ENCODE results near the gene PROK1.

DNA sequence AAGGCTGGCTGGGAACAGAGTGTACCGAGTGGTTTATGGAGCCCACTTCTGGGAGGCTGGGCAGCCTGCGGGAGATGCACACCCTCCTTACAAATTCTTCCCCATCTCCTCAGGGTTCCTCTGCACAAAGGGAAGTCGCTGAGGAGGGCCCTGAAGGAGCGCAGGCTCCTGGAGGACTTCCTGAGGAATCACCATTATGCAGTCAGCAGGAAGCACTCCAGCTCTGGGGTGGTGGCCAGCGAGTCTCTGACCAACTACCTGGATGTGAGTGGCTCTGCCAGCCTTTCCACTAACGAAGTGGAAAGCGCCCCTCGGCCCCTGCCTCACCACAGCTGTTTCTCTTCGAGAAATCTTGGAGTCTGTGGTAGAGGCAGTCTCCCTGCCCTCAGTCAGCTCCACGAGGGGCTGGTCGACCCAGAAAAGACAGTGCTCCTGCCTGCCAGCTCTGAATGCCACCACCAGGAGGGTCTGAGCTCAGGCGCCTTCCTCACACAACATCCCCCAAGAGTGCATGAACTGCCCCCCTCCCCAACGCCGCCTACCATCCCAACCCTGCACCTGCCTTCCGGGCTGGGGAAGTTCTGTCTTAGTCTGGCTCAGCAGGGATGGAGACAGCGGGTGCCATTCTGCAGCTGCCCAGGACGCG is 31.8 kb downstream of the PROK1 start:
- no peak for TF ChIP-seq POLR2A (IDR thresholded peaks at IDR 0.05)
- TF ChIP-seq, protein P1, sequence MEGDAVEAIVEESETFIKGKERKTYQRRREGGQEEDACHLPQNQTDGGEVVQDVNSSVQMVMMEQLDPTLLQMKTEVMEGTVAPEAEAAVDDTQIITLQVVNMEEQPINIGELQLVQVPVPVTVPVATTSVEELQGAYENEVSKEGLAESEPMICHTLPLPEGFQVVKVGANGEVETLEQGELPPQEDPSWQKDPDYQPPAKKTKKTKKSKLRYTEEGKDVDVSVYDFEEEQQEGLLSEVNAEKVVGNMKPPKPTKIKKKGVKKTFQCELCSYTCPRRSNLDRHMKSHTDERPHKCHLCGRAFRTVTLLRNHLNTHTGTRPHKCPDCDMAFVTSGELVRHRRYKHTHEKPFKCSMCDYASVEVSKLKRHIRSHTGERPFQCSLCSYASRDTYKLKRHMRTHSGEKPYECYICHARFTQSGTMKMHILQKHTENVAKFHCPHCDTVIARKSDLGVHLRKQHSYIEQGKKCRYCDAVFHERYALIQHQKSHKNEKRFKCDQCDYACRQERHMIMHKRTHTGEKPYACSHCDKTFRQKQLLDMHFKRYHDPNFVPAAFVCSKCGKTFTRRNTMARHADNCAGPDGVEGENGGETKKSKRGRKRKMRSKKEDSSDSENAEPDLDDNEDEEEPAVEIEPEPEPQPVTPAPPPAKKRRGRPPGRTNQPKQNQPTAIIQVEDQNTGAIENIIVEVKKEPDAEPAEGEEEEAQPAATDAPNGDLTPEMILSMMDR (IDR thresholded peaks at IDR 0.05): no peak
